Stimulated activated CD8-positive, alpha-beta memory T cell treated with anti-CD3 and anti-CD28 coated beads, Interleukin-4, amount 100 ng/mL, for 24 hours (primary cell): Measurements from ENCODE around the gene BMPER.

Source experiments
- DNase-seq: peaks from one replicate; pipeline ENCODE4 v3.0.0-alpha.2; 2020; ENCODE audit warnings: low read depth

Gene BMPER

GRCh38 chr7:33923440-33924229, 18.3 kb downstream of the BMPER start:
- no peak for DNase-seq

GRCh38 chr7:33926535-33926934, 21.2 kb downstream of the BMPER start:
- DNase-seq = no peak

- no peak for DNase-seq
These were observed 23.6 kb downstream of the BMPER start for GRCh38 chr7:33928986-33929385.

- no peak for DNase-seq
These were observed 26.9 kb downstream of the BMPER start for GRCh38 chr7:33932221-33932620.

- DNase-seq = peak; percentile 39
These were observed 27.6 kb downstream of the BMPER start for GRCh38 chr7:33932832-33933468.

GRCh38 chr7:33933611-33934281, 28.4 kb downstream of the BMPER start:
- no peak for DNase-seq

- DNase-seq = no peak
These were observed 29.1 kb downstream of the BMPER start for GRCh38 chr7:33934391-33934790.

- no peak for DNase-seq
These were observed 31.2 kb downstream of the BMPER start for GRCh38 chr7:33936503-33936902.

- DNase-seq = no peak
These were observed 32.5 kb downstream of the BMPER start for GRCh38 chr7:33937871-33938270.

GRCh38 chr7:33939121-33939520, 33.8 kb downstream of the BMPER start:
- DNase-seq = no peak

- DNase-seq = no peak
These were observed 35.2 kb downstream of the BMPER start for GRCh38 chr7:33940503-33940902.

- DNase-seq = no peak
These were observed 36.1 kb downstream of the BMPER start for GRCh38 chr7:33941418-33941817.

GRCh38 chr7:33946094-33946699, 40.9 kb downstream of the BMPER start:
- DNase-seq = no peak

- no peak for DNase-seq
These were observed 44.8 kb downstream of the BMPER start for GRCh38 chr7:33950047-33950714.

- no peak for DNase-seq
These were observed 47.5 kb downstream of the BMPER start for GRCh38 chr7:33952824-33953223.

GRCh38 chr7:33958104-33958503, 52.8 kb downstream of the BMPER start:
- DNase-seq = no peak

- no peak for DNase-seq
These were observed 54.3 kb downstream of the BMPER start for GRCh38 chr7:33959676-33960075.

GRCh38 chr7:33961948-33962347, 56.6 kb downstream of the BMPER start:
- DNase-seq = no peak

GRCh38 chr7:33964417-33965182, 59.3 kb downstream of the BMPER start:
- no peak for DNase-seq

GRCh38 chr7:33965183-33965744, 59.9 kb downstream of the BMPER start:
- no peak for DNase-seq

- no peak for DNase-seq
These were observed 63.3 kb downstream of the BMPER start for GRCh38 chr7:33968591-33968990.
